Measurements from ENCODE around the gene MYL2. TPM values are rescaled to one million over a fixed set of nuclear protein-coding genes. Genes with fewer than 3 reads are reported as not detected.

The MYL2 gene
- total RNA-seq, 1 donor from 2014 or later, result not detected

- H3K79me2 ChIP-seq (ENCODE audit: insufficient read depth, low read length), result no peaks in the 10 kb centered on the region
- H3K36me3 Mint-ChIP-seq (ENCODE audit: low read depth, unreplicated experiment), result no peaks in the 10 kb centered on the region
- no peak overlapping the region for H2AFZ ChIP-seq (ENCODE audit: low read depth, low read length)
- no peak overlapping the region for H3K9ac ChIP-seq (ENCODE audit: low read length)
- no peaks in the 10 kb centered on the region for H3K27me3 ChIP-seq (ENCODE audit: insufficient read depth, low read length)
- no peak overlapping the region for H3K4me3 Mint-ChIP-seq (ENCODE audit: unreplicated experiment)
- H3K4me3 ChIP-seq (ENCODE audit: insufficient read depth, low read depth, low read length), result no peak overlapping the region
- no peaks in the 10 kb centered on the region for H3K36me3 ChIP-seq (ENCODE audit: insufficient read depth, low read length)
- no peak overlapping the region for H3K27ac Mint-ChIP-seq (ENCODE audit: unreplicated experiment)
- FAIRE-seq, result no peak
- H3K9me3 ChIP-seq (ENCODE audit: insufficient read depth, low read depth, low read length), result peaks cover 4% of the 10 kb centered on the region
- H3K4me1 ChIP-seq (ENCODE audit: insufficient read depth, low read length), result no peaks in the 10 kb centered on the region
- H3K27me3 Mint-ChIP-seq (ENCODE audit: low read depth, unreplicated experiment), result peaks cover 16% of the 10 kb centered on the region
- no peak overlapping the region for H3K4me2 ChIP-seq (ENCODE audit: low read length)
- DNase-seq (ENCODE audit: low read depth), result no peak
- no peak overlapping the region for H3K27ac ChIP-seq (ENCODE audit: low read depth, low read length)
- peaks cover 4% of the 10 kb centered on the region for H3K9me3 Mint-ChIP-seq (ENCODE audit: unreplicated experiment)
- H4K20me1 ChIP-seq (ENCODE audit: insufficient read depth, low read length), result no peaks in the 10 kb centered on the region
- H3K4me1 Mint-ChIP-seq (ENCODE audit: low read depth, unreplicated experiment), result peaks cover 4% of the 10 kb centered on the region
- TF ChIP-seq EZH2 (IDR thresholded peaks at IDR 0.05; ENCODE audit: insufficient read depth, low read length) (no peak), CTCF (IDR thresholded peaks at IDR 0.05; ENCODE audit: insufficient read depth, low read depth, low read length) (no peak)
Observed at GRCh38 chr12:110941391-110941790, 21.0 kb upstream of the MYL2 start.

- Mint-ChIP-seq H3K9me3 (ENCODE audit: unreplicated experiment) (peaks cover 4% of the 10 kb centered on the region), H3K27ac (ENCODE audit: unreplicated experiment) (no peak overlapping the region), H3K36me3 (ENCODE audit: low read depth, unreplicated experiment) (no peaks in the 10 kb centered on the region), H3K4me3 (ENCODE audit: unreplicated experiment) (no peak overlapping the region), H3K4me1 (ENCODE audit: low read depth, unreplicated experiment) (peaks cover 5% of the 10 kb centered on the region), H3K27me3 (ENCODE audit: low read depth, unreplicated experiment) (peaks cover 17% of the 10 kb centered on the region)
- Histone ChIP-seq H2AFZ (ENCODE audit: low read depth, low read length) (no peak overlapping the region), H3K4me1 (ENCODE audit: insufficient read depth, low read length) (no peaks in the 10 kb centered on the region), H3K9me3 (ENCODE audit: insufficient read depth, low read depth, low read length) (peaks cover under 1% of the 10 kb centered on the region), H3K27me3 (ENCODE audit: insufficient read depth, low read length) (peaks cover under 1% of the 10 kb centered on the region), H3K4me2 (ENCODE audit: low read length) (no peak overlapping the region), H3K79me2 (ENCODE audit: insufficient read depth, low read length) (no peaks in the 10 kb centered on the region), H3K36me3 (ENCODE audit: insufficient read depth, low read length) (no peaks in the 10 kb centered on the region), H3K9ac (ENCODE audit: low read length) (no peak overlapping the region), H4K20me1 (ENCODE audit: insufficient read depth, low read length) (no peaks in the 10 kb centered on the region), H3K27ac (ENCODE audit: low read depth, low read length) (no peak overlapping the region), H3K4me3 (ENCODE audit: insufficient read depth, low read depth, low read length) (no peak overlapping the region)
- FAIRE-seq, result no peak
- no peak for DNase-seq (ENCODE audit: low read depth)
- no peak for TF ChIP-seq CTCF (IDR thresholded peaks at IDR 0.05; ENCODE audit: insufficient read depth, low read depth, low read length)
- TF ChIP-seq EZH2 (IDR thresholded peaks at IDR 0.05; ENCODE audit: insufficient read depth, low read length), result no peak
Observed at GRCh38 chr12:110940933-110941332, 20.6 kb upstream of the MYL2 start.

- Histone ChIP-seq H3K27ac (ENCODE audit: low read depth, low read length) (no peak overlapping the region), H2AFZ (ENCODE audit: low read depth, low read length) (no peak overlapping the region), H3K79me2 (ENCODE audit: insufficient read depth, low read length) (no peaks in the 10 kb centered on the region), H3K36me3 (ENCODE audit: insufficient read depth, low read length) (no peaks in the 10 kb centered on the region), H3K9ac (ENCODE audit: low read length) (no peak overlapping the region), H3K9me3 (ENCODE audit: insufficient read depth, low read depth, low read length) (no peaks in the 10 kb centered on the region), H3K27me3 (ENCODE audit: insufficient read depth, low read length) (peaks cover 4% of the 10 kb centered on the region), H3K4me2 (ENCODE audit: low read length) (no peak overlapping the region), H3K4me3 (ENCODE audit: insufficient read depth, low read depth, low read length) (no peak overlapping the region), H3K4me1 (ENCODE audit: insufficient read depth, low read length) (no peaks in the 10 kb centered on the region), H4K20me1 (ENCODE audit: insufficient read depth, low read length) (no peaks in the 10 kb centered on the region)
- Mint-ChIP-seq H3K27ac (ENCODE audit: unreplicated experiment) (no peak overlapping the region), H3K9me3 (ENCODE audit: unreplicated experiment) (peaks cover 4% of the 10 kb centered on the region), H3K27me3 (ENCODE audit: low read depth, unreplicated experiment) (peaks cover 18% of the 10 kb centered on the region), H3K4me3 (ENCODE audit: unreplicated experiment) (no peak overlapping the region), H3K4me1 (ENCODE audit: low read depth, unreplicated experiment) (peaks cover 5% of the 10 kb centered on the region), H3K36me3 (ENCODE audit: low read depth, unreplicated experiment) (no peaks in the 10 kb centered on the region)
- FAIRE-seq (no peak), DNase-seq (ENCODE audit: low read depth) (no peak)
- TF ChIP-seq CTCF (IDR thresholded peaks at IDR 0.05; ENCODE audit: insufficient read depth, low read depth, low read length) (no peak), EZH2 (IDR thresholded peaks at IDR 0.05; ENCODE audit: insufficient read depth, low read length) (no peak)
Observed at GRCh38 chr12:110940296-110940695, 19.9 kb upstream of the MYL2 start.
